Uterus (tissue), 4 donors: Measurements from ENCODE around the gene OTX2. TPM values are rescaled to one million over a fixed set of nuclear protein-coding genes. Genes with fewer than 3 reads are reported as not detected.

ENCODE experiments used
- DNase-seq, 2 donors: peaks; one replicate each; pipeline ENCODE4 v3.0.0-alpha.2; 2019 to 2020
- H3K27ac ChIP-seq, 2 donors: fragments of 200-600 bp; sonication (generic); 1 replicate in 1 of 2; 2 replicates in 1 of 2; pipeline ENCODE4 v1.5.1; 2016 to 2018
- H3K27me3 ChIP-seq, 2 donors: fragments of 200-600 bp; sonication (generic); one replicate each; pipeline ENCODE4 v1.5.1; 2018 to 2019; ENCODE audit warnings: control low read depth in 1 of 2
- H3K36me3 ChIP-seq, 2 donors: fragments of 200-600 bp; sonication (generic); one replicate each; pipeline ENCODE4 v1.5.1; 2019; ENCODE audit warnings: control low read depth in 1 of 2
- H3K4me1 ChIP-seq, 2 donors: fragments of 200-600 bp; sonication (generic); one replicate each; pipeline ENCODE4 v1.5.1; 2018 to 2019; ENCODE audit warnings: control low read depth in 1 of 2
- H3K4me3 ChIP-seq, 2 donors: fragments of 200-600 bp; sonication (generic); 1 replicate in 1 of 2; 2 replicates in 1 of 2; pipeline ENCODE4 v1.5.1; 2018 to 2019; ENCODE audit warnings: mild to moderate bottlenecking in 1 of 2
- H3K9me3 ChIP-seq, 2 donors: fragments of 200-600 bp; sonication (generic); one replicate each; pipeline ENCODE4 v1.5.1; 2019; ENCODE audit warnings: control low read depth in 1 of 2
- POLR2A ChIP-seq, 2 donors: fragments of 450-650 bp; IDR thresholded peaks; one replicate each; pipeline ENCODE4 v1.6.1; 2016; ENCODE audit warnings: antibody characterized with exemption in 2 of 2, mild to moderate bottlenecking in 1 of 2, moderate library complexity in 1 of 2
- intact Hi-C: fragments of 100-400 bp; cut with DNase I; formaldehyde crosslinking; loops from one replicate; pipeline ENCODE4 v1.15.1; 2023; ENCODE audit warnings: low total_unique reads
- total RNA-seq, 4 donors: library from RNA; depleted of rRNA in 3 of 4; stranded (reverse); fragments of >200 nt in 3 of 4; gene quantifications; one replicate each; pipeline versions ENCODE4 v1.1.0 to v1.2.4, GENCODE V29; 2014 to 2023
- TF ChIP-seq, protein P1 (sequence below), 4 experiments: fragments of 200-600 bp in 2 of 4; fragments of 450-650 bp in 2 of 4; sonication (generic) in 2 of 4; IDR thresholded peaks; one replicate each; pipeline ENCODE4 v1.5.1; 2016 to 2019; ENCODE audit warnings: antibody characterized with exemption in 4 of 4, mild to moderate bottlenecking in 2 of 4, moderate library complexity in 1 of 4
- donor health status: DM: yes; HTN: yes; CAD: no.

OTX2 gene
- total RNA-seq, 4 donors from 2014 or later, result not detected

DNA sequence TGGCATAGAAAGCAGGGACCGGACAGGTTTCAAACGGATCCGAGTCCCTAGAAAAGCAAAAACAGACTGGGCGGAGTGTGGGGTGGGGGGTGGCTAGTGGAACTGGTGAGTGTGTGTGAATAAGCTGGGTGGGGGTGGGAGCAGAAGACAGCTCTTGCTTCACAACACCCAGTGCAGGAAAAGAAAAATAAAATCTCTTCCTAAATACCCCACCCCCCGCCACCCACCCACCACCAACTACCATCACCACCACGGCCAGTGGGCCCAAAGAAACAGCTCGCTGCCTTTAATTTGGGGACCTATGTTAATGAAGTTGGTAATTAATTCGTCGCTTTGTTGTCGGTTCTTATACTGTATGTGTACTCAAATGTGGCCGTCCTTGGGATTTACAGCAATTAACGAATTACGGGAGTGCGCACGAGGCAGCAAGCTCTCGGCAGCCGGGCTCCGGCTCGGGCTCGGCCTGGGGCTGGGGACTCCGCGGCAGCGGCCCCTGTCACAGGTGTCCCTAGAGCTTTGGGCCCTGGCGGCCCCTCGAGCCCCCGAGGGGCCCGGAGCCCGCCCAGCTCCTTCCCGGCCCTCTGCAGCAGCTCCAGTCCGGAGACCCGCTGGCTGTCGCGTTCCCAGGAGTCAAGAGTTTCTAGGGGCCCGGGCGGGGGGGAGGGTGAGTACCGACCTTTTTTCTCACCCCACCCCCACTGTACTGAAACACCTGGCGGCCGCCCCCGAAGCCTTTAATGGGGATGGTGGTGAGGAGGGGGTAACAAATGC, 1.5 kb upstream of the OTX2 start:
- intact Hi-C loops, result no loop called here
- DNase-seq, result no peak
- Histone ChIP-seq H3K27ac (no peak overlapping the region), H3K36me3 (no peaks in the 10 kb centered on the region), H3K27me3 (peaks cover 9 to 92% of the 10 kb centered on the region in 2 donors), H3K9me3 (no peaks in the 10 kb centered on the region), H3K4me3 (no peak overlapping the region), H3K4me1 (peaks cover 0 to 9% of the 10 kb centered on the region in 2 donors)
- TF ChIP-seq, protein P1, sequence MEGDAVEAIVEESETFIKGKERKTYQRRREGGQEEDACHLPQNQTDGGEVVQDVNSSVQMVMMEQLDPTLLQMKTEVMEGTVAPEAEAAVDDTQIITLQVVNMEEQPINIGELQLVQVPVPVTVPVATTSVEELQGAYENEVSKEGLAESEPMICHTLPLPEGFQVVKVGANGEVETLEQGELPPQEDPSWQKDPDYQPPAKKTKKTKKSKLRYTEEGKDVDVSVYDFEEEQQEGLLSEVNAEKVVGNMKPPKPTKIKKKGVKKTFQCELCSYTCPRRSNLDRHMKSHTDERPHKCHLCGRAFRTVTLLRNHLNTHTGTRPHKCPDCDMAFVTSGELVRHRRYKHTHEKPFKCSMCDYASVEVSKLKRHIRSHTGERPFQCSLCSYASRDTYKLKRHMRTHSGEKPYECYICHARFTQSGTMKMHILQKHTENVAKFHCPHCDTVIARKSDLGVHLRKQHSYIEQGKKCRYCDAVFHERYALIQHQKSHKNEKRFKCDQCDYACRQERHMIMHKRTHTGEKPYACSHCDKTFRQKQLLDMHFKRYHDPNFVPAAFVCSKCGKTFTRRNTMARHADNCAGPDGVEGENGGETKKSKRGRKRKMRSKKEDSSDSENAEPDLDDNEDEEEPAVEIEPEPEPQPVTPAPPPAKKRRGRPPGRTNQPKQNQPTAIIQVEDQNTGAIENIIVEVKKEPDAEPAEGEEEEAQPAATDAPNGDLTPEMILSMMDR (IDR thresholded peaks at IDR 0.05), result no peak
- TF ChIP-seq POLR2A (IDR thresholded peaks at IDR 0.05), result no peak

- Histone ChIP-seq H3K9me3 (no peaks in the 10 kb centered on the region), H3K4me1 (peaks cover 0 to 9% of the 10 kb centered on the region in 2 donors), H3K36me3 (no peaks in the 10 kb centered on the region), H3K27ac (no peak overlapping the region), H3K27me3 (peaks cover 9 to 92% of the 10 kb centered on the region in 2 donors), H3K4me3 (no peak overlapping the region)
- TF ChIP-seq POLR2A (IDR thresholded peaks at IDR 0.05), result no peak
- TF ChIP-seq, protein P1 (IDR thresholded peaks at IDR 0.05), result no peak
- DNase-seq, result no peak
- intact Hi-C loops, result no loop called here
Observed at GRCh38 chr14:56810836-56811592, 735 bp upstream of the OTX2 start.

DNA sequence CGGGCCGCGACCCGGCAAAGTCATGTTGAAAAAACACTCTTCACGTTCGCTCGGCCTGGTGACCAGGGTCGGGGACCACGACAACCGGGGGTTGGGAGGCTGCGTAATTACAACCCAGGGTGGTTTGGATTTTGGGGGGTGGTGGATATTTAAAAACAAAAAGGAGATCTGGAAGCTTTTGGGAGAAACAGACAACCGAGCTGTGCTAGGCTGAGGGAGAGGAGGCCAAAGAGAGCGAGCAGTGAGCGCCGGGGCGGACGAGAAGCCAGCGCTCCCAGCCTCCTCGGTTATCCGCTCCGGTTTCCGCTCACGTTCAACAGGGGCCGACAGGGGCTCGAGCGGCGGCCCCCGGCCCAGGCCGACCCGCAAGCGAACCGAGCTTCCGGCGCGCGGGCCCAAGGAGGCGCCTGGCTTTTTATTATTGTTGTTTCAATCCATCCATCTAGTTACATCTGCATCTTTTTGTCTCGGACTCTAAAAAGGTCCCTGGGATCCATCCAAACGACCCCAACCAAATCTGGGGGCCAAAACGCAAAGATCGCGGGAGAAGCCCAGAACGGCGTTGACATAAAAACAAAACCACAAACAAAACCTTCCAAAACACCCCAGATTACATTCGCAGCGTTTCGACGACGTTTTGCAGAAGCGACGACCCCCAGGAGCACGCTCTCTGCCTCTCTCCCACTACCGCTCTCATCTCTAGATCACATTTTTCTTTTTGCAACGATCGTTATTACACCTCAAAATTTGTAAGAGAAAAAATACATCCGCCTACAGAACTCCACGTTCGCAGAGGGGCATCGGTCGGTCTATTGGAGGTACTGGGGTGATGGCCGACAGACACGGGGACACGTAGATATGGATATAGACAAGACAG, 771 bp downstream of the OTX2 start:
- no peak overlapping the region for H3K27ac ChIP-seq
- DNase-seq, result no peak
- intact Hi-C loops, result no loop called here
- no peaks in the 10 kb centered on the region for H3K9me3 ChIP-seq
- H3K27me3 ChIP-seq, result peaks cover 9 to 86% of the 10 kb centered on the region in 2 donors
- TF ChIP-seq POLR2A (IDR thresholded peaks at IDR 0.05), result no peak
- TF ChIP-seq, protein P1 (IDR thresholded peaks at IDR 0.05), result no peak
- H3K36me3 ChIP-seq, result no peaks in the 10 kb centered on the region
- peaks cover 0 to 9% of the 10 kb centered on the region in 2 donors for H3K4me1 ChIP-seq
- H3K4me3 ChIP-seq, result no peak overlapping the region

DNA sequence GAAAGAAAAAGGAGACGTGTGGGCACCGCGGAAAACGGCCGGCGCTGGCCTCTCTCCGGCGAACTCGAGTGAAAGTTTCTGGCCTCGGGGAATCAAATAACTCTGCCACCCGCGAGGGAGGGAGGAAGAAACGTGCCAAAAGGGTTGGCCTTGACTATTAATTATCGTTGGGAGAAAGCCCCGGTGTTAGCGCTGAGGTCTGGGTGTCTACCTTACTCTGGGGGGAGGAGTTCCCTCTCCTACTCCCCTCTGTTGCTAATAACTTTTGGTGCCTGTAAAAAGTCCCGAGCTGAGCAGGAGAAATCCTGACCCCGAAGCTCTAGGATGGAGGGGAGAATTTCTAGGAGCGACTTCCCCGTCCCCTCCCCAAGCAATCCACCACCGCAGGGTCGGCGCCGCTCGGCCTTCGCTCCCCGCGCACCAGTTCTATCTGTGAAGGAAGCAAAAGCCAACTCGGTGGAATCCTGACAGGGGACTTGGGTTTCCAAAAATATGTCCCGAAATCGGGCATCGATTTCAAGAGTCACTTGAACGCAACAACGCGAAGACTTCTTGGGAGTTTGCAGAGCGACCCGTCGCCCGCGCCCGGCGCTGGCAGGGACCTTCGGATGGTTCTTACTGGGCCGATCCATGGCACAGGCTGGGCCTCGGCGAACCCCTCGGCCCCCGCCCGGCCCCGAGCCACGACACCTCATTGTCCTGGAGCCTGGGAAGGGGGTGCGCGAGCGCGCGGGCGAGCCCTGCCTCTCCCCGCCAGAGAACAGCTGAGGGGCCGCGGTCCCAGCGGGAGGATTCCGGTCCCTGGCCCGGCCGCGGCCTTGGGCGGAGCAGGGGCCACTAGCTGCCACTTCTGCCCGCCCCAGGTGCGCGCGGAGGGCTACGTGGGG, 1.7 kb downstream of the OTX2 start:
- H3K27me3 ChIP-seq, result peaks cover 9 to 86% of the 10 kb centered on the region in 2 donors
- no peak overlapping the region for H3K4me3 ChIP-seq
- no peak overlapping the region for H3K27ac ChIP-seq
- TF ChIP-seq POLR2A (IDR thresholded peaks at IDR 0.05), result no peak
- TF ChIP-seq, protein P1 (IDR thresholded peaks at IDR 0.05), result no peak
- H3K9me3 ChIP-seq, result no peaks in the 10 kb centered on the region
- H3K36me3 ChIP-seq, result no peaks in the 10 kb centered on the region
- intact Hi-C loops, result no loop called here
- DNase-seq, result no peak
- H3K4me1 ChIP-seq, result peaks cover 0 to 9% of the 10 kb centered on the region in 2 donors
